ENCODE measurements around the gene BICD1. TPM values are rescaled to one million over a fixed set of nuclear protein-coding genes. Genes with fewer than 3 reads are reported as not detected.

BICD1 gene
- total RNA-seq, 4 donors from 2014 or later = 0.70 to 7.8 (median 2.8) TPM

- H3K36me3 ChIP-seq = no peaks in the 10 kb centered on the region
- no peaks in the 10 kb centered on the region for H3K27me3 ChIP-seq
- H3K4me1 ChIP-seq = peaks cover 0 to 8% (median 0%) of the 10 kb centered on the region in 3 donors
- intact Hi-C loops (cut with DNase I) = no loop called here
- H3K4me3 ChIP-seq = peak overlapping the region in 3 of 4 donors; percentile 28 to 57 (median 34)
- H3K9me3 ChIP-seq = no peaks in the 10 kb centered on the region
- WGBS, 2 donors = 23 to 38% methylated on average over 2 of the region's 2 CpGs
- TF ChIP-seq CTCF (IDR thresholded peaks at IDR 0.05) = no peak
- TF ChIP-seq POLR2A (IDR thresholded peaks at IDR 0.05) = peak in 1 of 4 donors; percentile 43
- peak overlapping the region in 2 of 4 donors; percentile 48 to 53 for H3K27ac ChIP-seq
- DNase-seq = no peak
These were observed 32.4 kb downstream of the BICD1 start for GRCh38 chr12:32139064-32139421.

GRCh38 chr12:32140877-32141276, 34.2 kb downstream of the BICD1 start:
- Histone ChIP-seq H3K4me1 (no peaks in the 10 kb centered on the region), H3K27ac (no peak overlapping the region), H3K9me3 (no peaks in the 10 kb centered on the region), H3K36me3 (no peaks in the 10 kb centered on the region), H3K4me3 (no peak overlapping the region), H3K27me3 (no peaks in the 10 kb centered on the region)
- intact Hi-C loops (cut with DNase I) = no loop called here
- 88 to 93% methylated on average over 12 of the region's 12 CpGs for WGBS, 2 donors
- DNase-seq = no peak
- no peak for TF ChIP-seq POLR2A (IDR thresholded peaks at IDR 0.05)
- TF ChIP-seq CTCF (IDR thresholded peaks at IDR 0.05) = no peak

- TF ChIP-seq POLR2A (IDR thresholded peaks at IDR 0.05) (no peak), CTCF (IDR thresholded peaks at IDR 0.05) (no peak)
- no peaks in the 10 kb centered on the region for H3K27me3 ChIP-seq
- no peaks in the 10 kb centered on the region for H3K36me3 ChIP-seq
- intact Hi-C loops (cut with DNase I) = no loop called here
- no peak for DNase-seq
- H3K4me3 ChIP-seq = no peak overlapping the region
- H3K4me1 ChIP-seq = no peaks in the 10 kb centered on the region
- 76 to 94% methylated on average over 1 of the region's 1 CpG for WGBS, 2 donors
- no peak overlapping the region for H3K27ac ChIP-seq
- no peaks in the 10 kb centered on the region for H3K9me3 ChIP-seq
These were observed 38.4 kb downstream of the BICD1 start for GRCh38 chr12:32145096-32145495.

GRCh38 chr12:32146074-32146873, 39.6 kb downstream of the BICD1 start:
- H3K9me3 ChIP-seq = no peaks in the 10 kb centered on the region
- H3K4me3 ChIP-seq = no peak overlapping the region
- H3K27ac ChIP-seq = no peak overlapping the region
- no peaks in the 10 kb centered on the region for H3K36me3 ChIP-seq
- no peak for DNase-seq
- H3K27me3 ChIP-seq = no peaks in the 10 kb centered on the region
- intact Hi-C loops (cut with DNase I) = no loop called here
- WGBS, 2 donors = 71% methylated on average over 5 of the region's 5 CpGs
- no peak for TF ChIP-seq CTCF (IDR thresholded peaks at IDR 0.05)
- no peak for TF ChIP-seq POLR2A (IDR thresholded peaks at IDR 0.05)
- no peaks in the 10 kb centered on the region for H3K4me1 ChIP-seq

- H3K27me3 ChIP-seq = no peaks in the 10 kb centered on the region
- TF ChIP-seq POLR2A (IDR thresholded peaks at IDR 0.05) (no peak), CTCF (IDR thresholded peaks at IDR 0.05) (no peak)
- intact Hi-C loops (cut with DNase I) = no loop called here
- no peaks in the 10 kb centered on the region for H3K9me3 ChIP-seq
- H3K36me3 ChIP-seq = no peaks in the 10 kb centered on the region
- no peaks in the 10 kb centered on the region for H3K4me1 ChIP-seq
- 81 to 90% methylated on average over 4 of the region's 4 CpGs for WGBS, 2 donors
- H3K4me3 ChIP-seq = no peak overlapping the region
- DNase-seq = no peak
- H3K27ac ChIP-seq = no peak overlapping the region
These were observed 41.7 kb downstream of the BICD1 start for GRCh38 chr12:32148372-32148771.

All from esophagus squamous epithelium (tissue), 5 donors.